ENCODE results near the gene USP19.

Gene USP19

GRCh38 chr3:49120438-49121131, at the start of gene USP19:
TSS of gene USP19 (minus strand) at chr3:49120823. CDS start at chr3:49119145, 1,678 bp downstream.
- Histone ChIP-seq H3K27ac (peak within 1 kb of the TSS; percentile 63), H3K9ac (peak within 1 kb of the TSS; percentile 78), H3K27me3 (ENCODE audit: insufficient read depth, low read depth) (no peaks in the 10 kb centered on the region), H3K79me2 (ENCODE audit: insufficient read depth, low read depth) (peaks cover 12% of the 10 kb centered on the region; the same call in 1 of the 2 replicates), H3K36me3 (ENCODE audit: insufficient read depth) (no peaks in the 10 kb centered on the region), H4K20me1 (ENCODE audit: insufficient read depth) (no peaks in the 10 kb centered on the region), H3K4me2 (peak within 1 kb of the TSS; percentile 98), H3K4me3 (IDR thresholded peaks at IDR 0.05; ENCODE audit: insufficient read depth, low read depth, low read length) (peak within 1 kb of the TSS; percentile 64), H3K4me1 (ENCODE audit: low read depth, poor library complexity, severe bottlenecking) (peaks cover 4% of the 10 kb centered on the region), H2AFZ (ENCODE audit: low read depth) (peak within 1 kb of the TSS; percentile 54)
- TF ChIP-seq CTCF (conservative IDR thresholded peaks at IDR 0.05; ENCODE audit: low read depth, low read length): no peak

- H3K9ac ChIP-seq: no peak overlapping the region
These were observed 46.3 kb upstream of the USP19 start for GRCh38 chr3:49166752-49167556.

GRCh38 chr3:49165771-49166751, 45.4 kb upstream of the USP19 start, which contains the start of gene CCDC71:
TSS of gene CCDC71 (minus strand) at chr3:49166331. CDS start at chr3:49164208, 2,123 bp downstream.
- Histone ChIP-seq H3K36me3 (ENCODE audit: insufficient read depth) (no peaks in the 10 kb centered on the region), H3K79me2 (ENCODE audit: insufficient read depth, low read depth) (no peaks in the 10 kb centered on the region), H3K27ac (no peak within 1 kb of the TSS), H3K9ac (peak within 1 kb of the TSS; percentile 30; the same call in 1 of the 2 replicates), H2AFZ (ENCODE audit: low read depth) (peak within 1 kb of the TSS; percentile 100), H3K4me3 (IDR thresholded peaks at IDR 0.05; ENCODE audit: insufficient read depth, low read depth, low read length) (no peak within 1 kb of the TSS), H3K4me2 (peak within 1 kb of the TSS; percentile 96), H3K27me3 (ENCODE audit: insufficient read depth, low read depth) (no peaks in the 10 kb centered on the region), H4K20me1 (ENCODE audit: insufficient read depth) (no peaks in the 10 kb centered on the region), H3K4me1 (ENCODE audit: low read depth, poor library complexity, severe bottlenecking) (peaks cover 10% of the 10 kb centered on the region)
- no peak for TF ChIP-seq CTCF (conservative IDR thresholded peaks at IDR 0.05; ENCODE audit: low read depth, low read length)

More at GRCh38 chr3:49166752-49167556, 46.3 kb upstream of the USP19 start:
- Histone ChIP-seq H3K27me3 (ENCODE audit: insufficient read depth, low read depth) (no peaks in the 10 kb centered on the region), H3K36me3 (ENCODE audit: insufficient read depth) (no peaks in the 10 kb centered on the region), H3K4me2 (peak overlapping the region; percentile 42; the same call in 1 of the 2 replicates), H2AFZ (ENCODE audit: low read depth) (peak overlapping the region; percentile 100), H3K79me2 (ENCODE audit: insufficient read depth, low read depth) (no peaks in the 10 kb centered on the region), H3K27ac (no peak overlapping the region), H4K20me1 (ENCODE audit: insufficient read depth) (no peaks in the 10 kb centered on the region), H3K4me1 (ENCODE audit: low read depth, poor library complexity, severe bottlenecking) (peaks cover 10% of the 10 kb centered on the region), H3K4me3 (IDR thresholded peaks at IDR 0.05; ENCODE audit: insufficient read depth, low read depth, low read length) (no peak overlapping the region)
- TF ChIP-seq CTCF (conservative IDR thresholded peaks at IDR 0.05; ENCODE audit: low read depth, low read length): no peak
